Stomach (tissue), 9 donors: ENCODE measurements around the gene SAMD1. TPM values are rescaled to one million over a fixed set of nuclear protein-coding genes. Genes with fewer than 3 reads are reported as not detected.

Experiments
- DNase-seq, 2 donors: peaks; one replicate each; pipeline versions ENCODE4 v3.0.0 to v3.0.0-alpha.2; 2013 to 2019
- H3K27ac ChIP-seq, 5 donors: fragments of 200-600 bp in 4 of 5; sonication (generic) in 4 of 5; one replicate each; pipeline ENCODE4 v1.5.1; 2013 to 2019; ENCODE audit warnings: mild to moderate bottlenecking in 1 of 5, moderate library complexity in 1 of 5
- H3K27me3 ChIP-seq, 3 donors: fragments of 200-600 bp; sonication (generic); one replicate each; pipeline ENCODE4 v1.5.1; 2017 to 2019; ENCODE audit warnings: mixed run types in 1 of 3
- H3K36me3 ChIP-seq, 4 donors: fragments of 200-600 bp; sonication (generic); 1 replicate in 3 of 4; 2 replicates in 1 of 4; pipeline ENCODE4 v1.5.1; 2016 to 2019
- H3K4me1 ChIP-seq, 4 donors: fragments of 200-600 bp; sonication (generic); one replicate each; pipeline ENCODE4 v1.5.1; 2016 to 2019
- H3K4me3 ChIP-seq, 4 donors: fragments of 200-600 bp; sonication (generic) in 3 of 4; one replicate each; pipeline ENCODE4 v1.5.1; 2016 to 2019; ENCODE audit warnings: mild to moderate bottlenecking in 1 of 4
- H3K9me3 ChIP-seq, 4 donors: fragments of 200-600 bp; sonication (generic); one replicate each; pipeline ENCODE4 v1.5.1; 2016 to 2019
- EP300 ChIP-seq: sonication (generic); formaldehyde crosslinking; IDR thresholded peaks from one replicate; pipeline ENCODE4 v1.6.1; 2017; ENCODE audit warnings: antibody characterized with exemption
- POLR2A ChIP-seq, 4 donors: fragments of 450-650 bp; IDR thresholded peaks; one replicate each; pipeline ENCODE4 v1.6.1; 2016; ENCODE audit warnings: antibody characterized with exemption in 4 of 4, control low read depth in 2 of 4, mild to moderate bottlenecking in 1 of 4, moderate library complexity in 1 of 4
- POLR2AphosphoS5 ChIP-seq, 3 donors: sonication (generic); formaldehyde crosslinking; IDR thresholded peaks; one replicate each; pipeline ENCODE4 v1.6.1; 2016; ENCODE audit warnings: antibody characterized with exemption in 3 of 3
- WGBS, 5 donors: extraction: QIAGEN DNeasy Blood & Tissue Kit in 3 of 5; methylation state at CpG; one replicate each; pipeline versions ENCODE4 v1.1.5 to v1.1.7; 2013 to 2018; 5-methylcytosine and 5-hydroxymethylcytosine counted together
- intact Hi-C: fragments of 100-400 bp; cut with DNase I; formaldehyde crosslinking; loops from one replicate; pipeline ENCODE4 v1.15.1; 2023; ENCODE audit warnings: low total_unique reads
- polyA plus RNA-seq, 3 donors: library from polyadenylated mRNA; stranded (reverse); fragments of 200-250 nt; gene quantifications; one replicate each; pipeline ENCODE4 v1.2.3, GENCODE V29; 2013
- total RNA-seq, 5 donors: library from RNA; depleted of rRNA; stranded (reverse); fragments of >200 nt; gene quantifications; one replicate each; pipeline versions ENCODE4 v1.1.0 to v1.2.3, GENCODE V29; 2014 to 2016
- TF ChIP-seq, protein P1 (sequence below), 7 experiments: fragments of 450-650 bp in 4 of 7; fragments of 200-600 bp in 3 of 7; sonication (generic) in 3 of 7; IDR thresholded peaks; one replicate each; pipeline ENCODE4 v1.5.1; 2016 to 2019; ENCODE audit warnings: antibody characterized with exemption in 7 of 7, control low read depth in 2 of 7, mild to moderate bottlenecking in 1 of 7
- donor health status: healthy with polysubstance abuse.
- donor health status: Bipolar disorder and iron deficiency.
- donor health status: healthy.

SAMD1 gene
- total and polyA plus RNA-seq, 8 donors = 4.8 to 228 (median 23.5) TPM

- no peaks in the 10 kb centered on the region for H3K9me3 ChIP-seq
- peaks cover 16 to 36% (median 31%) of the 10 kb centered on the region in 4 donors for H3K4me1 ChIP-seq
- no peak for TF ChIP-seq POLR2AphosphoS5 (IDR thresholded peaks at IDR 0.05)
- no peak for TF ChIP-seq EP300
- TF ChIP-seq, protein P1, sequence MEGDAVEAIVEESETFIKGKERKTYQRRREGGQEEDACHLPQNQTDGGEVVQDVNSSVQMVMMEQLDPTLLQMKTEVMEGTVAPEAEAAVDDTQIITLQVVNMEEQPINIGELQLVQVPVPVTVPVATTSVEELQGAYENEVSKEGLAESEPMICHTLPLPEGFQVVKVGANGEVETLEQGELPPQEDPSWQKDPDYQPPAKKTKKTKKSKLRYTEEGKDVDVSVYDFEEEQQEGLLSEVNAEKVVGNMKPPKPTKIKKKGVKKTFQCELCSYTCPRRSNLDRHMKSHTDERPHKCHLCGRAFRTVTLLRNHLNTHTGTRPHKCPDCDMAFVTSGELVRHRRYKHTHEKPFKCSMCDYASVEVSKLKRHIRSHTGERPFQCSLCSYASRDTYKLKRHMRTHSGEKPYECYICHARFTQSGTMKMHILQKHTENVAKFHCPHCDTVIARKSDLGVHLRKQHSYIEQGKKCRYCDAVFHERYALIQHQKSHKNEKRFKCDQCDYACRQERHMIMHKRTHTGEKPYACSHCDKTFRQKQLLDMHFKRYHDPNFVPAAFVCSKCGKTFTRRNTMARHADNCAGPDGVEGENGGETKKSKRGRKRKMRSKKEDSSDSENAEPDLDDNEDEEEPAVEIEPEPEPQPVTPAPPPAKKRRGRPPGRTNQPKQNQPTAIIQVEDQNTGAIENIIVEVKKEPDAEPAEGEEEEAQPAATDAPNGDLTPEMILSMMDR (IDR thresholded peaks at IDR 0.05) = no peak
- no peak for TF ChIP-seq POLR2A (IDR thresholded peaks at IDR 0.05)
- intact Hi-C loops = no loop called here
- no peak overlapping the region for H3K4me3 ChIP-seq
- H3K27me3 ChIP-seq = peaks cover 0 to 47% (median 13%) of the 10 kb centered on the region in 3 donors
- WGBS, 5 donors = 62 to 77% (median 76%) methylated on average over 7 of the region's 7 CpGs
- no peaks in the 10 kb centered on the region for H3K36me3 ChIP-seq
- H3K27ac ChIP-seq = no peak overlapping the region
- DNase-seq = no peak
Observed at GRCh38 chr19:14063105-14063504, 27.4 kb downstream of the SAMD1 start.

- WGBS, 5 donors = 41 to 62% (median 56%) methylated on average over 5 of the region's 5 CpGs
- H3K9me3 ChIP-seq = no peaks in the 10 kb centered on the region
- H3K4me1 ChIP-seq = peaks cover 22 to 42% (median 37%) of the 10 kb centered on the region in 4 donors
- peak overlapping the region; percentile 59 to 90 (median 87) for H3K27ac ChIP-seq
- DNase-seq = no peak
- H3K36me3 ChIP-seq = no peaks in the 10 kb centered on the region
- peak overlapping the region in 1 of 4 donors; percentile 51 for H3K4me3 ChIP-seq
- H3K27me3 ChIP-seq = peaks cover 0 to 53% (median 13%) of the 10 kb centered on the region in 3 donors
- TF ChIP-seq, protein P1 (IDR thresholded peaks at IDR 0.05) = no peak
- TF ChIP-seq EP300 = no peak
- intact Hi-C loops = no loop called here
Observed at GRCh38 chr19:14062558-14062855, 28.0 kb downstream of the SAMD1 start.

GRCh38 chr19:14061751-14062557 is 28.6 kb downstream of the SAMD1 start, which contains the start of gene PALM3:
PALM3 (minus strand) TSS chr19:14062076; CDS start chr19:14061980, 96 bp downstream.
- Histone ChIP-seq H3K36me3 (no peaks in the 10 kb centered on the region), H3K4me3 (peak within 1 kb of the TSS; percentile 31 to 54 (median 48)), H3K9me3 (no peaks in the 10 kb centered on the region), H3K4me1 (peaks cover 23 to 48% (median 42%) of the 10 kb centered on the region in 4 donors), H3K27ac (peak within 1 kb of the TSS; percentile 67 to 90 (median 87)), H3K27me3 (peaks cover 0 to 58% (median 13%) of the 10 kb centered on the region in 3 donors)
- WGBS, 5 donors = 16 to 49% (median 29%) methylated on average over 11 to 19 of the region's 19 CpGs
- DNase-seq = peak; percentile 90 to 91
- TF ChIP-seq POLR2AphosphoS5 (IDR thresholded peaks at IDR 0.05) (peak in 2 of 3 donors; percentile 2 to 50), EP300 (no peak), POLR2A (IDR thresholded peaks at IDR 0.05) (peak in 1 of 4 donors; percentile 32)
- TF ChIP-seq, protein P1 (IDR thresholded peaks at IDR 0.05) = no peak
- intact Hi-C loops = no loop called here

GRCh38 chr19:14061081-14061749 is 29.3 kb downstream of the SAMD1 start:
- Histone ChIP-seq H3K36me3 (peaks cover 0 to 5% (median 1%) of the 10 kb centered on the region in 4 donors), H3K27ac (peak overlapping the region; percentile 67 to 90 (median 87)), H3K9me3 (no peaks in the 10 kb centered on the region), H3K27me3 (peaks cover 0 to 66% (median 13%) of the 10 kb centered on the region in 3 donors), H3K4me1 (peaks cover 23 to 53% (median 45%) of the 10 kb centered on the region in 4 donors), H3K4me3 (peak overlapping the region; percentile 31 to 54 (median 48))
- 18 to 32% (median 29%) methylated on average over 7 to 9 of the region's 9 CpGs for WGBS, 5 donors
- no peak for TF ChIP-seq POLR2A (IDR thresholded peaks at IDR 0.05)
- peak in 1 of 3 donors; percentile 24 for TF ChIP-seq POLR2AphosphoS5 (IDR thresholded peaks at IDR 0.05)
- TF ChIP-seq EP300 = no peak
- TF ChIP-seq, protein P1 (IDR thresholded peaks at IDR 0.05) = no peak
- DNase-seq = peak; percentile 43 to 53
- intact Hi-C loops = no loop called here
